Choroid plexus epithelial cell (primary cell): ENCODE data around the gene MRPL24.

Source experiments
- DNase-seq: peaks from one replicate; pipeline ENCODE4 v3.0.0-alpha.2; 2010; ENCODE audit warnings: low read depth
- H3K4me3 ChIP-seq: 2 replicates; pipeline ENCODE4 v1.5.1; 2011; ENCODE audit warnings: low read depth, mild to moderate bottlenecking, control low read depth, low read length, moderate library complexity
- TF ChIP-seq, protein P1 (sequence below): conservative IDR thresholded peaks from 2 replicates; pipeline ENCODE4 v1.5.1; 2011; ENCODE audit warnings: low read depth, mild to moderate bottlenecking, control low read depth, inconsistent platforms, low read length, moderate library complexity

The MRPL24 gene

DNA sequence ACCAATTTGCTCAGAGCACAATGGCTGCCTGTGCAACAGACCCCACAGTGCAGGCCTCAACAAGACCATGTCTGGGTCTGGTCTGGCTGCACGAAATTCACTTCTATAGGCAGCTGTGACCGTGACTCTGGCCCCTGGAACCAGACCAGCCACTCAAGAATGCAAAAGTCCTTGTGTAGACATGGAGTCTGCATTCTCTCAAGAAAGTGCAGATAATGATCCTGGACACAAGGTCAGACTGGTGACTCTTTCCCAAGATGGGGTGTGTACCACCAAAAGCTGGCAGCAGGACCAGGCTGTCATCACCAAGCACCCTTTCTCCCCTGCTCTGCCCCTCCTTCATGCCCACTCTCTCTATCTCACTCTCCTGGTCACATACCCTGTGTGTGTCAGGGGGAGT, 19.8 kb downstream of the MRPL24 start:
- TF ChIP-seq, protein P1, sequence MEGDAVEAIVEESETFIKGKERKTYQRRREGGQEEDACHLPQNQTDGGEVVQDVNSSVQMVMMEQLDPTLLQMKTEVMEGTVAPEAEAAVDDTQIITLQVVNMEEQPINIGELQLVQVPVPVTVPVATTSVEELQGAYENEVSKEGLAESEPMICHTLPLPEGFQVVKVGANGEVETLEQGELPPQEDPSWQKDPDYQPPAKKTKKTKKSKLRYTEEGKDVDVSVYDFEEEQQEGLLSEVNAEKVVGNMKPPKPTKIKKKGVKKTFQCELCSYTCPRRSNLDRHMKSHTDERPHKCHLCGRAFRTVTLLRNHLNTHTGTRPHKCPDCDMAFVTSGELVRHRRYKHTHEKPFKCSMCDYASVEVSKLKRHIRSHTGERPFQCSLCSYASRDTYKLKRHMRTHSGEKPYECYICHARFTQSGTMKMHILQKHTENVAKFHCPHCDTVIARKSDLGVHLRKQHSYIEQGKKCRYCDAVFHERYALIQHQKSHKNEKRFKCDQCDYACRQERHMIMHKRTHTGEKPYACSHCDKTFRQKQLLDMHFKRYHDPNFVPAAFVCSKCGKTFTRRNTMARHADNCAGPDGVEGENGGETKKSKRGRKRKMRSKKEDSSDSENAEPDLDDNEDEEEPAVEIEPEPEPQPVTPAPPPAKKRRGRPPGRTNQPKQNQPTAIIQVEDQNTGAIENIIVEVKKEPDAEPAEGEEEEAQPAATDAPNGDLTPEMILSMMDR, result no peak
- no peak for DNase-seq
- H3K4me3 ChIP-seq, result no peak overlapping the region

DNA sequence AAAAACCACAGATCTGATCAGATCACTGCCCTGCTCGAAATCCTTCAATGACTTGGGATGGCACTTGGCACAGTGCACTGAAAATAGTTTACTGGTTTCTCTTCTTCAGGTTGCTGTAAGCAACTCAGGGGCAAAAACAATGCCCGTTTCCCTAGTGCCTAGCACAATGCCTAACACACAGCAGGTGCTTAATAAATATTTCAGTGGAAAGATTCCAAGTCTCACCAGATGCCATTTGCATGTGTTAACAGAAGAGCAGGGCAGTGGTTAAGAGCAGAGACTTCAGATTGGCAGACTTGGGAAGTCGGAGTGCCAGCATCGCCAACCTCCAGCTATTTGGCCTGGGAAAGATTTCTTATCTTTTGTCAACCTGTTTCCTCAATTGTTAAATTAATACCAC, 23.5 kb downstream of the MRPL24 start:
- no peak overlapping the region for H3K4me3 ChIP-seq
- DNase-seq, result no peak
- TF ChIP-seq, protein P1, result no peak

DNA sequence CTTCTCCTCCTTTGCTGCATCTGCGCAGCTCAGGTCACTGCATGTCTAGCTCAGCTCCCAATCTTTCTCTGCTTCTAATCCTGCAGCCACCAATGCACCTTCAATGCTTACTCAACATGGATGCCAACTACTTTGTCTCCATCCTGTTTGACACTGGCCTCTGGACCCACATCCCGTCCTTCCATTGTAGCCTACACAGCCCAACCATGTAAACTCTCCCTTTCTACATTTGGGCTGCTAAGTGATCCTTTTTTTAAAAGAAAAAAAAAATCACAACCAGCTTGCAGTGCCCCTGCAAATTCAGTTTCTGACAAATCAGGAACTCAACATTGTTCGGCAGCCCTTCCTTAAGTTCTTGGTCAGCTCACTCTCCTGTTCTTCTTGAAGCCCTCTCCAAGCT, 26.1 kb downstream of the MRPL24 start:
- DNase-seq, result no peak
- no peak overlapping the region for H3K4me3 ChIP-seq
- TF ChIP-seq, protein P1, result no peak

DNA sequence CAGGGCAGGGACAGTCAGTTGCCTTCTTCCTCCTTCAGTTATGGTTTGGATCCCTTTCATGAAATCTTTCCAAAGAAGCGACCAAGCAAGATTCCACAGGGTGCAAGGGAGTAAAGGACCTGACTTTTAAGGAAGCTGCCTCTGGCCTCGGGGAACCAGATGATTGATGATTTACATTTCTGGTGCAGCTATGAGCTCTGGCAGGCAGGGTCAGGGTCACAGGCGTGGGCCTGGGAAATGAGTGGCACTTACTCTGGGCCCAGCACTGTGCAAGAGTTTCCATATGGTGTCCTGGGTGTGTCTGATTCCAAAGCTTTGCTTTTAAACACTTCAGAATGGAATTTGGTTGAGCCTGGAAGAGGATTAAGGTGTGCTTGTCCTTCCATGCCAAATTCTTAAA, 28.3 kb downstream of the MRPL24 start:
- TF ChIP-seq, protein P1, result no peak
- no peak overlapping the region for H3K4me3 ChIP-seq
- no peak for DNase-seq

DNA sequence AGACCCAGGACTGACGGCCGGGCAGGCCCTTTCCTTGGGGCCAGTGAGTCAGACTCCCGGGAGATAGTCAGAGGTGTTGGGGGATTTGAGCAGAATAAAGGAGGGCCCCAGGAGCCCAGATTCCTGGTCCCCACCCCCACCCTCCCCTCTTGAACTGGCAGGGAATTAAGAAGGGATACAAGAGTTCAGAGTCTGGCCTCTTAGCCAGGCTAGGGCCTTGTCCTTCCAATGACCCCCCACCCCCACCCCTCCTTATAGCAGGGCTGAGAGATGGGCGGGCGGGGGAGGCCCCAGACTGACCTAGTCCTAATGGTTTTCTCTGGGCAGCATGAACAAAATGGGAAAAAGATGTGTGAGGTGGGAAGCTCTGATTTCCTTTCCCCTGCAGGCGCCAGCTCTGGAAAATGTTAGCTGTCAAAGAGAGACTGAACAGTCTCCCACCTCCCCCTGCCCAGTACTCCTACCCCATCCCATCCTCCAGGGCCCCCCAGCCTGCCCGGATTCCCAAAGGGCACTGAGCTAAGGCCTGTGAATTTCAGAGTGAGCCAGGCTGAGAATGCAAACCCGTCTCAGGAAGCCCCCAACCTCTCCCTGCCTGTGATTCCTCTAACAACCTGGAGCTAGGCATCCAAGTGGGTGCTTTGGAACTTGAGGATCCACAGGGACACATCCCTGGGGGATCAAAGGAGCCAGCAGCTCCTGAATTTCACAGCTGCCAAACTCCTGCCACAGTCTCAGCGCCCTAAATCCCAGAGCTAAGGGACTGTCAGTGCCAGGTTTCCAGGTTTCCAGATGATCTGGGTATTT, 29.7 kb downstream of the MRPL24 start:
- no peak overlapping the region for H3K4me3 ChIP-seq
- TF ChIP-seq, protein P1, result no peak
- DNase-seq, result no peak

DNA sequence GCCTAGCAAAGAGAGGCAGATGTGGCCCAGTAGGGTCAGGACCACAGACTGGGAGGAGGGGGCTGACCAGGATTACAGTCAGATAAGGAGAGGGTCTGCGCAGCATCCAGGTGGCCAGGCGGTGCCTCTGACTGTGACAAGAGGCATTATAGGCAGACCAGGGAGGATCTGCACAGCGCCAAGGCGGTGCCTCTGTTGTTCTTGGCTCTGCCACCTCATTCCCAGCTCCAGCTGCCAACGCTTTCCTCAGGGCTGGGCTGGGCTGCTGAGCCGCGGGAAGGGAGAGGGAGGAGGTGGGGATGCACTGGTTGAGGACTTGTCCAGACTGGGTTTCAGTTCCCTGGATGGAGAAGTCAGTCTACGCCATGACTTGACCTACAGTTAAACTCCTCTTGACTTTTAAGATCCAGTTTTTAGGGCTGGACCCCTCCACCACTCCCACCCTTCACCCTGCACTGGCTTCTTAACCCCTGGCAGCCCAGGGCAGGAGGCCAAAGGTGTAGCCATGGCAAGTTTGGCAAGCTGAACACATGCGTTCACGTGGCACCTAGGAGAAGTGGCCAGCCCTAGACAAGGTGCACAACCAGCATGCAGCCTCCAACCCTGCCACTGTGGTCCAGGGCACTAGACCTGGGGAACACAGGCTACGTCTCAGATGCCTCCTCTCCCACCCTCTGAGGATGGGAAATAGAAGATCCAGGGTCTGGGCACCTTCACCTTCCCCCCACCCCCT, 31.0 kb downstream of the MRPL24 start:
- TF ChIP-seq, protein P1, result no peak
- H3K4me3 ChIP-seq, result no peak overlapping the region
- peak; percentile 21 for DNase-seq
